ENCODE data around the gene CLEC4M.
"Not testable (repeated sequence)": the region's sequence is repeated elsewhere in the genome, so short reads cannot be mapped to it uniquely, and the experiment has no call there.

The CLEC4M gene

GRCh38 chr19:7790416-7790815, 27.4 kb downstream of the CLEC4M start:
- no peak for ATAC-seq
- TF ChIP-seq ZFP30 (CRISPR knock-in tag; IDR thresholded peaks at IDR 0.05) (no peak), ISL1 (CRISPR knock-in tag; IDR thresholded peaks at IDR 0.05) (no peak), PPARA (CRISPR knock-in tag; IDR thresholded peaks at IDR 0.05; ENCODE audit: borderline replicate concordance) (no peak), ZNF565 (CRISPR knock-in tag; conservative IDR thresholded peaks at IDR 0.05; ENCODE audit: low read depth) (no peak), PATZ1 (CRISPR knock-in tag; IDR thresholded peaks at IDR 0.05; ENCODE audit: borderline replicate concordance) (no peak), RARB (CRISPR knock-in tag; IDR thresholded peaks at IDR 0.05) (no peak), CREB5 (CRISPR knock-in tag; IDR thresholded peaks at IDR 0.05; ENCODE audit: low read depth) (no peak), ARNTL (CRISPR knock-in tag; IDR thresholded peaks at IDR 0.05; ENCODE audit: borderline replicate concordance, low read depth) (no peak)

- TF ChIP-seq ZNF565 (CRISPR knock-in tag; conservative IDR thresholded peaks at IDR 0.05; ENCODE audit: low read depth) (no peak), CREB5 (CRISPR knock-in tag; IDR thresholded peaks at IDR 0.05; ENCODE audit: low read depth) (no peak), ISL1 (CRISPR knock-in tag; IDR thresholded peaks at IDR 0.05) (no peak), GLIS3 (CRISPR knock-in tag; IDR thresholded peaks at IDR 0.05) (no peak), OSR1 (CRISPR knock-in tag; IDR thresholded peaks at IDR 0.05) (no peak), ZFP3 (CRISPR knock-in tag; IDR thresholded peaks at IDR 0.05) (no peak), TCF4 (CRISPR knock-in tag; IDR thresholded peaks at IDR 0.05; ENCODE audit: borderline replicate concordance) (no peak), ESRRG (CRISPR knock-in tag; IDR thresholded peaks at IDR 0.05) (no peak), POU6F1 (CRISPR knock-in tag; IDR thresholded peaks at IDR 0.05; ENCODE audit: borderline replicate concordance, low read depth) (no peak), TOX (CRISPR knock-in tag; IDR thresholded peaks at IDR 0.05; ENCODE audit: borderline replicate concordance) (no peak), ZC3H10 (CRISPR knock-in tag; IDR thresholded peaks at IDR 0.05) (no peak), SNAI2 (CRISPR knock-in tag; IDR thresholded peaks at IDR 0.05) (no peak), ARNTL (CRISPR knock-in tag; IDR thresholded peaks at IDR 0.05; ENCODE audit: borderline replicate concordance, low read depth) (no peak), PPARA (CRISPR knock-in tag; IDR thresholded peaks at IDR 0.05; ENCODE audit: borderline replicate concordance) (no peak), CSRNP3 (CRISPR knock-in tag; IDR thresholded peaks at IDR 0.05) (no peak), ZNF70 (CRISPR knock-in tag; IDR thresholded peaks at IDR 0.05) (no peak), BACH2 (CRISPR knock-in tag; IDR thresholded peaks at IDR 0.05; ENCODE audit: borderline replicate concordance) (no peak), CSDC2 (CRISPR knock-in tag; IDR thresholded peaks at IDR 0.05) (no peak), PATZ1 (CRISPR knock-in tag; IDR thresholded peaks at IDR 0.05; ENCODE audit: borderline replicate concordance) (no peak)
- no peak for ATAC-seq
Observed at GRCh38 chr19:7792281-7792680, 29.2 kb downstream of the CLEC4M start.

- ATAC-seq: not testable (repeated sequence)
Observed at GRCh38 chr19:7792701-7793100, 29.7 kb downstream of the CLEC4M start.

Measured in SK-N-SH treated with all-trans-retinoic acid at 6 μM for 48 hours (cell line).